NCI-H187 (cell line): ENCODE results near the gene SPIB.
"Not testable (repeated sequence)": the region's sequence is repeated elsewhere in the genome, so short reads cannot be mapped to it uniquely, and the experiment has no call there.

Source experiments
- DNase-seq, 2 experiments: peaks; one replicate each; lab custom pipeline; 2025; lab: John Stamatoyannopoulos, UW

SPIB gene

GRCh38 chr19:50473336-50473735 is 54.6 kb downstream of the SPIB start:
- not testable (repeated sequence) for DNase-seq

GRCh38 chr19:50475101-50475568 is 56.4 kb downstream of the SPIB start:
- no peak for DNase-seq

DNA sequence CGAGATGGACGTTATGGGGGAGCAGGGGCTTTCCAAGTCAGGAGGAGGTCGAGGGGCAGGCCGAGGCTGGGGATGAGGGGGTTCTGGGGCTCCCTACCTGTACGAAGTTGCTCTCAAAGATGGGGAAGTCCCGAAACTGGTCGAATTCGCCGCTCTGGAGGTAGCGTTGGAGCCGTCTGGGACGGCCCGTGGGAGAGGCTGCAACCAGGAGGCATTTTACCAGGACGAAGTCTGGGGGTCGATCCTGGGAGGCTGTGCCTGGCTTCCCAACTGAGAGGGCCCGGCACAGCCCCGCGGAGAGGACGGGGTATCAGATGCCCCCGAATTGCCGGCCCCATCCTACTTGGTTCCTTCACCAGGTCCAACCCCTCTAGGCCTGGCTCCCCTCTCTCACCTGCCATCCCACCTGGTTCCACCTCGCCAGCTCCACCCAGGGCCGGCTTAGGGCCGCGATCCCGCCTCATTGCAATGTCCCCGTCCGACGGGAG is 57.0 kb downstream of the SPIB start:
- no peak for DNase-seq

DNA sequence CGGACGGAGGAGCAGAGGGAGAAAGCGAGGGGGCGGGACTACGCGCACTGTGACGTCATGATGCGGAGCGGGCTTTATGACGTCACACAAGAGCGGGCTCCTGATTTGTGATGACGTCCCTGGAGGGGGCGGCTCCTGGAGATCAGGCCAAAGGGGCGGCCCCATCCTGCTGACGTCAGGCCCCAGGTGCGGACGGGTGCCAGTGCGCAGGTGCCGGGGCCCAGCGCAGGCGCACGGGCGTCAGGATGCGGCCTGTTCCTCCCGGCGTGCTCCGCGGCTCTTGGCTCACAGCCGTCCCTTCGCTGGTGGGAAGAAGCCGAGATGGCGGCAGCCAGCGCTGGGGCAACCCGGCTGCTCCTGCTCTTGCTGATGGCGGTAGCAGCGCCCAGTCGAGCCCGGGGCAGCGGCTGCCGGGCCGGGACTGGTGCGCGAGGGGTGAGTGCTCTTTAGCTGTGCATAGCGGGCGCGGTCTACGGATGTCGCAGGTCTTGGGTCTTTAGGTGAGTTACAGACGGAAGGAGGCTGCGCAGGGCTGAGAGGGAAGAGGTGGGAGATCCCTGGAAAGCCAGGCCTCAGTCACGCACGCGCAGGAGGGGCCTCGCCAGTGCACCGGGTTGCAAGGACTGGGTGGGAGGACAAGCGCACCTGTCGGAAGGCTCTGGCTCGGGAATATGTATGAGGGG is 57.6 kb downstream of the SPIB start, which contains the start of the genes EMC10 and GARIN5A:
Gene EMC10 (plus strand): TSS at position 284 of the 683 bp plus-strand sequence. CDS start 38 bp downstream, at position 322.
Gene GARIN5A (minus strand): TSS at position 625 of the 683 bp plus-strand sequence. CDS start 460 bp downstream, at position 165.
- DNase-seq: peak; percentile 52 to 80

- DNase-seq: no peak
Measured at GRCh38 chr19:50476907-50477238, 58.1 kb downstream of the SPIB start.

- DNase-seq: no peak
Measured at GRCh38 chr19:50477751-50478515, 59.2 kb downstream of the SPIB start.

GRCh38 chr19:50478901-50479715 is 60.4 kb downstream of the SPIB start:
- no peak for DNase-seq

- DNase-seq: no peak
Measured at GRCh38 chr19:50479761-50480251, 61.1 kb downstream of the SPIB start.

DNA sequence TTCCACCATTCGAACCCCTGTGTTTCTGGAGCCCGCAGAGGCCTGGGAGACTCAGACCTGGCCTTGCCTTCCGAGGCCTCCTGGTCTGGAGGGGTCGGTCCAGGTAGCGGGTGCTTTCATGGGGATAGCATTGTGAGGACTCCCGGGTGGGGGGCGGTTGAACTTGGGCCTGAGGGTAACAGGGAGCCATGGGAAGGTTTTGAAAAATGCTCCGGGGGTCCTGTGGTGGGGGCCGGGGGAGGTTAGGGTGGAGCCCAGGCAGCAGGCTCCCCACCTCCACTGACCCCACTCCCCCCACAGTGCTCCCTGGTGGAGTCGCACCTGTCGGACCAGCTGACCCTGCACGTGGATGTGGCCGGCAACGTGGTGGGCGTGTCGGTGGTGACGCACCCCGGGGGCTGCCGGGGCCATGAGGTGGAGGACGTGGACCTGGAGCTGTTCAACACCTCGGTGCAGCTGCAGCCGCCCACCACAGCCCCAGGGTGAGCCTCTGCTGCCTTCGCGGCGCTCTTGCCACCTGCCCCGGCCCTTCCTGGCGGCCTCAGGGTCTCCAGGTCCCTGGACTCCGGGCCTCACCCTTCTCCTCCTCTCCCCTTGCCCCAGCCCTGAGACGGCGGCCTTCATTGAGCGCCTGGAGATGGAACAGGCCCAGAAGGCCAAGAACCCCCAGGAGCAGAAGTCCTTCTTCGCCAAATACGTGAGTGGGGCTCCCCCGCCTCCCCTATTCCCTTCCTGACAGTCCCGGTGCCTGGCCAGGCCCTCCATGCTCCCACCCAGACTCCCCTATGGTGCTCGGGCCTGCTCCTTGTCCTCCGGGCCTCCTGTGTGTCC is 61.8 kb downstream of the SPIB start:
- no peak for DNase-seq
